SU-DHL-6 (cell line): ENCODE results near the gene PLCH1.

Experiments
- CTCF ChIP-seq: fragments of 200-600 bp; sonication (generic); IDR thresholded peaks from one replicate; pipeline ENCODE4 v1.5.1; 2017; ENCODE audit warnings: antibody characterized with exemption, mild to moderate bottlenecking, low read length, moderate library complexity; ENCODE audit not compliant: insufficient read depth, poor library complexity, severe bottlenecking
- EZH2phosphoT487 ChIP-seq: fragments of 200-600 bp; sonication (generic), shearing (Covaris generic); conservative IDR thresholded peaks from 2 replicates; pipeline ENCODE4 v1.6.1; 2018; ENCODE audit warnings: mild to moderate bottlenecking, antibody characterized with exemption, low read length, moderate library complexity, mixed read lengths

GRCh38 chr3:155598671-155599070, 146.2 kb downstream of the PLCH1 start:
- no peak for TF ChIP-seq CTCF
- TF ChIP-seq EZH2phosphoT487, result no peak
